ENCODE data around the gene GRIN1.

- peak; percentile 88 for TF ChIP-seq TAF1 (IDR thresholded peaks at IDR 0.05; ENCODE audit: low read depth, low read length)
- TF ChIP-seq POLR2A (IDR thresholded peaks at IDR 0.05; ENCODE audit: low read depth, low read length): peak; percentile 80
- TF ChIP-seq POU2F2 (IDR thresholded peaks at IDR 0.05; ENCODE audit: low read depth, low read length): no peak
- peak; percentile 70; the same call in 1 of the 2 replicates for TF ChIP-seq POLR2AphosphoS5 (IDR thresholded peaks at IDR 0.05; ENCODE audit: low read depth, low read length)
- TF ChIP-seq SPI1 (IDR thresholded peaks at IDR 0.05; ENCODE audit: low read depth, low read length): peak; percentile 63
- TF ChIP-seq PAX5 (IDR thresholded peaks at IDR 0.05; ENCODE audit: insufficient read depth, low read length, severe bottlenecking): peak; percentile 91
These were observed 61.6 kb downstream of the GRIN1 start, which contains the start of gene TPRN for GRCh38 chr9:137200311-137201204.
